SU-DHL-6 (cell line): Measurements from ENCODE around the gene TBX6.

Source experiments
- CTCF ChIP-seq: fragments of 200-600 bp; sonication (generic); IDR thresholded peaks from one replicate; pipeline ENCODE4 v1.5.1; 2017; ENCODE audit warnings: antibody characterized with exemption, mild to moderate bottlenecking, low read length, moderate library complexity; ENCODE audit not compliant: insufficient read depth, poor library complexity, severe bottlenecking
- EZH2phosphoT487 ChIP-seq: fragments of 200-600 bp; sonication (generic), shearing (Covaris generic); conservative IDR thresholded peaks from 2 replicates; pipeline ENCODE4 v1.6.1; 2018; ENCODE audit warnings: mild to moderate bottlenecking, antibody characterized with exemption, low read length, moderate library complexity, mixed read lengths

- TF ChIP-seq EZH2phosphoT487, result no peak
- no peak for TF ChIP-seq CTCF
These were observed 36.3 kb upstream of the TBX6 start for GRCh38 chr16:30127993-30128392.
